RPMI7951 (cell line): ENCODE measurements around the gene METTL23. TPM values are rescaled to one million over a fixed set of nuclear protein-coding genes. Genes with fewer than 3 reads are reported as not detected.
"Not testable (repeated sequence)": the region's sequence is repeated elsewhere in the genome, so short reads cannot be mapped to it uniquely, and the experiment has no call there.

Source experiments
- DNase-seq: peaks from one replicate; pipeline ENCODE4 v3.0.0-alpha.2; 2012; ENCODE audit warnings: low read depth
- total RNA-seq: library from RNA; depleted of rRNA; stranded (reverse); fragments of >200 nt; shearing (Covaris generic); gene quantifications from 2 replicates; pipeline ENCODE4 v1.2.3, GENCODE V29; 2014

Gene METTL23
- total RNA-seq, 1 experiment from 2014 or later: 47.9 TPM

DNA sequence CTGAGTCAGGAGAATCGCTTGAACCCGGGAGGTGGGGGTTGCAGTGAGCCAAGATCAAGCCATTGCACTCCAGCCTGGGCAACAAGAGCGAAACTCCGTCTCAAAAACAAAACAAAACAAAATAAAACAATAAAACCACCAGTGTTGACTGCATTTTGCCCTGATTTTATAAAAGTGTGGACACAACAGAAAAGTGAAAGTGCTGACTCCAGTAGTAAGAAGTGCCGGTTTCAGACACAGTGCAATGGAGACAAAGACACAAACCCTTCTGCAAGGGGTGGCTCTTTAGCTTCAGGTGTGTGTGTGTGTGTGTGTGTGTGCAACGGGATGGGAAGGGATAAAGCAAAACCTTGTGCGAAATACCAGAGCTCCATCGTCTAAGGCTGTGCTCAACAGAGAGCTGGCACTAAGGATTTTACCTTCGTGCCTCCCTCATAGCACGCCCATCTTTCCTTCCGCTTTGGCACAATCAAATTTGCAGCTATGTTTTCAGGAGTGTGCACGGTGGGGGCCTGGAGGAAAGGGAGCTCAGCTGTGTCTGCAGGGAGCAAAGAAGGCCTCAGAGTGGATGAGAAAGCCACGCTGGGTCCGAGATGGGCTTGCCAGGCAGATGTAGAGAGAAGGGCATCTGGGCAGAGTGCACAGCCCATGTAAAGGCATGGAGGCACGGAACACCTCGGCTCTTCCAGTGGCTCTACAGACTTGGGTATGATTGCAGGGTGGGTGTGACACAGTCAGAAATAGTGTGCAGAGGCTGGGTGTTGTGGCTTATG, 31.4 kb upstream of the METTL23 start:
- no peak for DNase-seq

DNA sequence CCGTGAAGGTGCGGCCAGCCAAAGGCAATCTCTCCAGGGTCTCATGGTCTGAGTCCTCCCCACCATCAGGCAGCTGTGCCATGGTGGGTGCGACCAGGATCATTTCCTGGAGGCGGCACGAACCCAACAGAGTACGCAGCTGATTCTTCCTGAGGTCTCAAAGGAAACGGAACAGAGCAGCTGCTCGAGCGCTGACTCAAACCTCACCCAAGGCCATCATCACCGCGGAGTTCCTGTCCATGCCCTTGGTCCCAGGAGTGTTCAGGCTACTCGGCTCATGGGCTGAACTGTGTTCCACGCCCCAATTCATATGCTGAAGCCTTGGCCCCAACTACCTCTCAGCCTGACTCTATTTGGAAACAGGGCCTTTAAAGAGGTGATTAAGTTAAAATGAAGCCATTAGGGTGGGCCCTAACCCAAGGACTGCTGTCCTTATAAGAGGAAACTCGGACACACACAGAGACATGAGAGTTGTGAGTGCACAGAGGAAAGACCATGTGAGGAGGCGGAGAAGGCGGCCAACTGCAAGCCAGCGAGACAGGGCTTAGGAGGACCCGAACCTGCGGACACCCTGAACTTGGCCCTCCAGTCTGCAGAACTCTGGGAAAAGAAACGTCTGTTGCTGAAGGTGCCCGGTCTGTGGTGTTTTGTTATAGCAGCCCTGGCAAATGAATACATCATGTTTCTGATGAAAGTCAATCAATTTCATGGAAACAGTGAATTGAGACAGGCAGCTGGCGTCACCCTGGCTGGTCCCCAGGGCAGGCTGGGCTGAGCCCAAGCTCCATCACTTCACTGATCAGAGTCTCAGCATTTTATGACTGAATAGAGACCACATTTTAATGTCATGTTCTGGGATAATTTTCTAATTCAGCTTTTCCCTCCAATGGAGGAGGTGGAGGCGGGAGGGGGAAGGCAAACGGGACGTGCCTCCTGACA, 29.6 kb upstream of the METTL23 start:
- no peak for DNase-seq

DNA sequence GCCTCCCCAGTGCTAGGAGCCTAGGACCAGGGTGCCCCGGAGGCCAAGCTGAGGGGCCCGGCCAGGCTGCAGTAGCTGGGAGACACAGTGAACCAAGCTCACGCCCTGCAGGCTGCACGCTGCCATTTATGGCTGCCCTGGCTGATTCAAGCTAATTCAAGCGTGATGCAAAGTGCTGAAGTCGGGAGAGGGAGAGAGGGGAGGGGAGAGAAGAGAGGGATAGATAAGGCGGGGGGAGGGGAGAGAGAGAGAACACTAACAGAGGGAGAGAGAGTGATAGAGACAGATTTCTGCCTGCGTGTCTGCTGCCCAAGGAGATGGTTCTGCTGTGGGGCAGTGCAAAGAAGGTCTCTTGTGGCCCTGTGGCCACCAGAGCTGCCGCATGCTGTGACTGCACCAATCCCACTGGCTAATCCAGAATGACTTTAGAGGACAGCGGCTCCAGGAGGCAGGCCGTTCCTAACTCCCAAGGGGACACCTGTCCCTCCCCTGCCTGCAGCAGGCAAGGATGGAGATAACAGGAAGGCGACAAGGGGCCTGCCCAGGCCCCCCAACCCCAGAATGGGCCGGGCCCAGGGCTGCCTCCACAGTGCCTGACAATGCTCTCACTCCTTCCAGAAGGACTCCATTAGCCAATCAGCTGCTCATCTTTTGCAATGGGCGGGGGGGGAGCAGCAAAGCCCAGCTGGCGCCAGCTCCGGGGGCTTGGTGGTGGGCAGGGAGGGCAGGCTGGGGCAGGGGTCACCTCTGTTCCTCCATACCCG, 28.8 kb upstream of the METTL23 start:
- peak; percentile 28 for DNase-seq

DNA sequence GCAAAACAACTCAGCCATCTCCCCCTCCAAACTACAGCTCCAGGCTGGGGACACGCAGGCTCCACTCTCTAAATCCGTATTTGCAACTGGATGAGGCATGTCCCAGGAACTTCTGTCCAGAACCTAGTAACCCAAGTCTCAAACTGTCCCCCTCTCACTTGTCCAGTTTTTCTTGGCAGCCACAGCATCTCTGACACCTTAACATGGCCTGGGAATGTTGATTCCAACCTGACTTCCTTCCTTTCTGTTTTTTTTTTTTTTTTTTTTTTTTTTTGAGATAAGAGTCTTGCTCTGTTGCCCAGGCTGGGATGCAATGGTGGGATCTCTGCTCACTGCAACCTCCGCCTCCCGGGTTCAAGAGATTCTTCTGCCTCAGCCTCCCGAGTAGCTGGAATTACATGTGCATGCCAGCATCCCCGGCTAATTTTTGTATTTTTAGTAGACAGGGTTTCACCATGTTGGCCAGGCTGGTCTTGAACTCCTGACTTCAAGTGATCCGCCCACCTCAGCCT, 28.1 kb upstream of the METTL23 start:
- not testable (repeated sequence) for DNase-seq

DNA sequence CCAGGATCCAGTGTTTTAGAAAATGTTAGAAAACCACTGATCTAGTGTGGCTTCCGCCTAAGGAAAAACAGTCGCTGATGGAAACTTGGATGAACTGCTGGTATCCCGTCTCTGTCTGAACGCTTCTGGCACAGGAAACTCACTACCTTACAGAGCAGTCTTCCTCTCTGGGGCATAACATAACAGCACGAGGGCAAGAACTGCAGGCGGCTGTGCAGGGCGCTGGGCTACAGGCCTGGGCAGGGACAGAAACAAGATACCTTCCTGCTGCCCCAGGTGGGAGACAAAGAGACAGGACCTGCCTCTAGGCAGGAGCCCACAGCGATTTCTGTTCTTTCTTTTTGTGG, 26.4 kb upstream of the METTL23 start:
- no peak for DNase-seq

DNA sequence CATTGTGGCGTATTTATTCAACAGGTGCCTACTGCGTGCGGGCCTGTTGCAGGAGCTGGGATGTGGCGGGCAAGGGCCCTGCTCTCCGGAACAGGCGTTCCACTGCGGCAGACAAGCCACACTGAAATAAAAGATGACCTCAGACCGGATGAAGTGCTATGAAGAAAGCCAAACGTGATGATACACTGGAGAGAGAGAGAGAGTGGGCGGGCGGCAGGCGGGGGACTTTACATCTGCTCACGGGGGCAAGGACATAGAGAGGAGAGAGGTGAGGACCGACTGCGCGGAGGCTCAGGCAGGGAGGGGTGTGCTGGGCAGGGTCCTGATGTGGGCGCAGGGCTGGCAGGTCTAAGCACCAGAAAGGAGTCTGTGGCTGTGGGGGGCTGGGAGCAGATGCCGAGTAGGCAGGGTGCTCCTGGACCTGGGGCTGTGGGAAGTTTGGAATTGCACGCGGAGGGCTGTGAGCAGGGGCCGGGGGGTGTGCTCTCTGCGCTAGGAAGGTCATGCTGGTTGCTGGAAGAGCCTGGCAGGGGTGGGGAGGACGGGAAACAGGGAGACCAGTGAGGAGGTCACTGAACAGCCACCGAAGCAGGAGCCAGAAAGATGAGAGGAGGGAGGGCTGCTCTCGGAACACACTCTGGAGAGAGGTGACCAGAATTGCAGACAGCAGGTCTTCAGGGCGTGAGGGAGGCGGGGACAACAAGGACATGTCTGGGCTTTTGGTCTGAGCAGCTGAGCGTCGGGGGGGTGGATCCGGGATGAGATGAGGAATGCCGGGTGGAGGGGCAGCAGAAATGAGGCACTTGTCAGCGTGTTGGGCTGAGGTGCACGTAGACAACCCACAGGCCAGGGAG, 25.8 kb upstream of the METTL23 start:
- no peak for DNase-seq

DNA sequence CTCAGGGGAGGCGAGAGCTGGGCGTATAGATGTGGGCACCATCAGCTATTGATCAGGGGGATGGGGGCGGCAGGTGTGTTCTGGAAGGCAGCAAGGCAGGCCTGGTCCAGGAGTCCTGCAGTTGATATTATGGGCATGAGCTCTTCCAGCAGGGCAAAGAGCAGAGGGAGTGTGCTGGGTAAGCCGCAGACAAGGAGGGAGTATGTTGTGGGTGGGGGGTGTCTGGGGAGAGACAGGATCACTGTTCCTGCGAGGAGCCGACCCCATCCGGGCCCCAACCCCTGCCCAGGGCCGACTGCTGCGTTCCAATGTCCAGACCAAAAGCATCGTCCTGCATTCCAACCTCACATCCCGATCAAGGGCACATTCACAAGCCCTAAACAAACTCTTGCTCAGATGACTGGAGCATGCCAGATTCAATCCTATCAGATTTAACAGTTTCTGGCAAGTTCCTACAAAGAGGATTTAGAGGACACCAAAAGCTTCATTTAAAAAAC, 25.1 kb upstream of the METTL23 start:
- DNase-seq: no peak

DNA sequence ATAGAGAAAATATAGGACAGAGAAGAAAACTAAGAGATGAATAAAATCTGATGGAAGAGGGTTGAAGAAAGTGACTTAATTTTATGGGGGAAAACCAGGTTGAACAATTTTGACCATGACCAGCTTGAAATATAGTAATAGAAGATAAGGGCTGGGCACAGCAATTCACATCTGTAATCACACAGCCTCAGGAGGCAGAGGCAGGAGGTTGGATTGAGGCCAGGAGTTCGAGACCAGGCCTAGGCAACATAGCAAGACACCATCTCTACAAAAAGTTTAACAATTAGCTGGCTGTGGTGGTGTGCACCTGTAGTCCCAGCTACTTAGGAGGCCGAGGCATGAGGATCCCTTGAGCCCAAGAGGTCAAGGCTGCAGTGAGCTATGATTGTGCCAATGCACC, 24.6 kb upstream of the METTL23 start:
- DNase-seq: no peak

DNA sequence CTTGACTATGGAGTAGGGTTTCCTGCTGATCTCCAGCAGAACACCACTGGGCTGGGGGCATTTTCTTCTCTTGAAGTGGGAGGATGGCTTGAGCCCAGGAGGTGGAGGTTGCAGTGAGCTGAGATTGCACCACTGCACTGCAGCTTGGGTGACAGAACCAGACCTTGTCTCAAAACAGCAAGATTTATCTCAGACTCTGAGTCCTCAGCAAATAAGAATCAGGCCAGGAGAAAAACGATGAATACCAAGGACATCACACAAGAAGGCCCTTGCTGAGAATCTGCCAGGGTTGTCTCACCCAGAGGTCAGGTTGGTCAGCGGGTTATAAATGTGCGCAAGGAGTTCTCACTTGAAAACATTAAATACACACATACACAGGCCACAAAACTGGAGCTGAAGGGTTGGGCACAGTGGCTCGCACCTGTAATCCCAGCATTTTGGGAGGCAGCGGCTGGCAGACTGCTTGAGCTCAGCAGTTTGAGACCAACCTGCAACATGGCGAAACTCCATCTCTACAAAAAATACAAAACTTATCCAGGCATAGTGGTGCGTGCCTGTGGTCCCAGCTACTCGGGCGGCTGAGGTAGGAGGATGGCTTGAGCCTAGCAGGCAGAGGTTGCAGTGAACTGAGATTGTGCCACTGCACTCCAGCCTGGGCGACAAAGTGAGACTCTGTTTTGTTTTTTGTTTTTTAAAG, 23.6 kb upstream of the METTL23 start:
- DNase-seq: no peak

DNA sequence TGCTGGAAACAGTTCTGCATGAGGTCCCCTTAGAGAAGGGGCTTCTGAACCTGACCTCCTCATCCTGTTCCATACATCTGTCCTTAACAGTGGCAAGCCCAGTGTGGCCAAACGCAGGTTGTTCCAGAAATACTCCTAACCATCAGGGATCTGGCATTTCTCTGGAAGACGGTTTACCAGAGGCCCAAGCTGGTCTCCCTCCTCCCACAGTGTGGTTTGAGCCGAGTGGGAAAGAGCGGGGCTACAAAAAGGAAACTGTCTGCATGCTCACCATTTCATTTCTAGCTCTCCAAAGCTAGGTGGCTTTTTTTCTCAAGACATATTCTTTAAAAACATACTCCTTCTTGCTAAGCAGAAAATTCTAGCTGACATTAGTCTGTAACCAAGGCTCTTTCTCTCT, 21.8 kb upstream of the METTL23 start:
- DNase-seq: no peak

DNA sequence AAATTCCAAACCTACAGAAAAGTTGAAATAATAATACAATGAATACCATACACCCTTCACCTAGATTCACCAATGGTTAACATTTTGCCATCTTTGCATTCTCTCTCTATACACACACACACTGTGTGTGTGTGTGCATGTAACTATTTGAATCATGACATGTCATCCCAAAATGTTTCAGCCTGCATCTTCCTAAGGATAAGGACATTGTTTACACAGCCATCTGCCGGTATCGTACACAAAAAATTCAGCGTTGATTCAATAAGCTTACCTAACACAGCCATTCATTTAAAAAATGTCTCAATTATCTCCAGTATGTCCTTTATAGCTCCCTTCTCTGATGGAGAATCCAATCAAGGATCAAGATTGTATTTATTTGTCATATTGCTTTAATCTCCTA, 19.8 kb upstream of the METTL23 start:
- no peak for DNase-seq

DNA sequence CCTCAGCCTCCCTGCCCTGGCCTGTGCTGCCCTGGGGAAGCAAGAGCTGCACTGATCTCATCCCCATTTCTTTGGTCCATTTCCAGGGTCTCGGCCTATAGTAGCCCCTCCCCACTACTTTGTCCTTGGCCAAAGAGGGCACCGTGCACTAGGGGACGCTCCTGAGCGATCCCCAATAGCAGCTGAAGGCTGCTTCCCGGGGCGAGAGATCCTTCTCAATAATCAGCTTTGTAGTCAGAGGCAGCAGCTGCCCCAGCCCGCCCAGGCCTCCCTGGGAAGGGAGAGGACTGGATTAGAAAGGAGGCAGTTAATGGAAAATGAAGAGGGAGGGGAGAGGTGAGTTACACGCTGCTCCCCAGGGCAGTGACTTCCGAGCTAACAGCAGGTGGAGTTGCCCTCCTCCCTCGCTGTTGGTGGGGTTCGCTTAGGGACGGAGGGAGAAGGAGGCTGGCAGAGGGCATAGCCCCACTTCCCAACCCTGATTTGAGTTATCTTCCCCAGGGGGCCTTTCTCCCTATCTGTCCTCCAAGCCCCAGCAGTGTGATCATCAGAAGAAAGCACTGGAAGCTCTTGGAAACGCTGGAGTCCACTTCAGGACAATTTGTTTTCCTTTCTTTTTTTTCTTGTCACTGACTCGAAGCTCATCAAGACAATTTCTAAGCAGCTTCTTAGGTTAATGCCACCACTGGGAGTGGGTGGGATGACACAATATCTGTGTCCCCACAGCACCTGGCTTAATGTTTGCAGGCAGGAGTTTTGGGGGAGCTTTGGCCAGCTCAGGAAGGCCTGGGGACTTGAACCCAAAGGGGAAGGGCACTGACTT, 18.4 kb upstream of the METTL23 start:
- DNase-seq: no peak

DNA sequence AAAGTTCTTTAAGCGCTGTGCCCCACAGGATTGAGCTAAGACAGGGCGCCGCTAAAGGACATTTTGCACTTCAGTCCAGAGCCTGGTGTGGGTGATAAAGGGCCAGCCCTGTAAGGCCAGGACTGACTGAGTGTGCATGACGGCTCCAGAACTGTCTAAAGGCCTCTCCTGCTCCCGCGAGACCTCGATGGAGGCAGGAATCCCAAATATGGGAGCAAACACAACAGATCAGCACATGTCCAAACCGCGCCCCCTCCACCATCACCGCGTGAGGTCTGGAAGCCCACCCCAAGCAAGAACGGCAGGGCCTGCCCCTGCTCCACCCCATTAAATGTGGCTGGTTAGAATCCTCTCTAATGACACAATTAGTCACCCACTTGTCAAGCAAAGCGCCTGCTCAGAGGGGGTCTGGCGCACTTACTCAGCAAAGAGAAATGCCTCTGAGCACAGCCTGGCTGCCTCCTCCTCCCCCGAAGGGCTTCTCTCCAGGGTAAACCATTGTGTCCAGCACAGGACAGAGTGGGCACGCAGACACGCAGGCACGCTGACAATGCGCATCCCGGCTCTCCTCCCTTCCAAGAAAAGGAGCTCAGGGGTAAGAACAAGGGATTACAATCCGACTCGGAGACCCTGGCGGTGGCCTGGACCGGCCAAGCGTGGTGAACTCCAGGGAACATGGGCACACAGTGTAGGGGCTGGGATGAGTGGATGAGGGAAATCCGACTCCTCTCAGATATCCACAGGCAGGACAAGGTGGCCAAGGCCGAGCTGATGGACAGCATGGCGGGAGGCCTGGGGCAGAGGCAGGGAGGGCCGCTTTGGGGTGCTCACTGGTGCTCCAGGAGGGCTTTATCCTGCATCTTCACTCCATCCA, 17.3 kb upstream of the METTL23 start:
- peak; percentile 81 for DNase-seq

DNA sequence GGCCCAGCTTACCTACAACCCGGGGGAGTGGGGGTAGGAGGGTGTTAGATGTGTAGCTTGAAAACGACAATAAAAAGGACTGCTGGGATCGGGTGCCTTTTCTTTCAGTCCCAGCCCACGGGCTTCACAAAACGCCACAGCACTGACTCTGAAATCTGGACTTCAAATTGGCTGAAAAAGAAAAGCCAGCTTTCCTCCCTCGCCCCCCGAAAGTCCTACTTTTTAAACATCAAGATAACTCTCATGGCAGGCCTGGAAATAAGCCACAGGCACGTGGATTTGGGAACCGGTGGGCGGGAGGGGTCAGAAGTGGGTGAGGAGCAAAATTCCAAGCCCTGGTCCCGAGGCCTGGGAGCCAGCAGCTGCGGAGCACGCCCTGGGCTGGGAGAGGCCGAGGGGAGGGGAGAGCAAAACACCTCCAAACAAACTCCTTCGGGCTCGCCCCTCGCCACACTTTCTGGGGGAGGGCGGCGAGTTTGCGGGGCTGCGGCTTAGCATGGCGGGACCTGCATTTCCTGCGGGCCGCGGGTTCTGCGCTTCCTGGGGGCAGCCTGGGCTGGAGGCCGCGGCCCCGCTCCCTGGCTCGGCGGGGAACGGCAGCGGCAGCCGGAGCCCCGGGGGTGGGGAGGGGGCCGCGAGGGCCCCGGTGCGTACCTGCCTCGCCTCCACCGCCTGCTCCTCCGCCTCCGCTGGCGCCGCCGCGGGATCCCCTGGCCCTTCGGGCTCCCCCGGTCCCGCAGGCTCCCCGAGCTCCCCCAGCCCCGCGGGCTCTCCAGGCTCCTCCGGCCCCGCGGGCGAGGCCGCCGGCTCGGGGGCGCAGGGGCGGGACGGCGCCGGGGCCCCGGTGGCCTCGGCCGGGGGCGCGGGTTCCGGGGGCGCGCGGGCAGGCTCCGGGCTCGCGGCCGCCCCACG, 16.4 kb upstream of the METTL23 start:
- peak; percentile 37 for DNase-seq

DNA sequence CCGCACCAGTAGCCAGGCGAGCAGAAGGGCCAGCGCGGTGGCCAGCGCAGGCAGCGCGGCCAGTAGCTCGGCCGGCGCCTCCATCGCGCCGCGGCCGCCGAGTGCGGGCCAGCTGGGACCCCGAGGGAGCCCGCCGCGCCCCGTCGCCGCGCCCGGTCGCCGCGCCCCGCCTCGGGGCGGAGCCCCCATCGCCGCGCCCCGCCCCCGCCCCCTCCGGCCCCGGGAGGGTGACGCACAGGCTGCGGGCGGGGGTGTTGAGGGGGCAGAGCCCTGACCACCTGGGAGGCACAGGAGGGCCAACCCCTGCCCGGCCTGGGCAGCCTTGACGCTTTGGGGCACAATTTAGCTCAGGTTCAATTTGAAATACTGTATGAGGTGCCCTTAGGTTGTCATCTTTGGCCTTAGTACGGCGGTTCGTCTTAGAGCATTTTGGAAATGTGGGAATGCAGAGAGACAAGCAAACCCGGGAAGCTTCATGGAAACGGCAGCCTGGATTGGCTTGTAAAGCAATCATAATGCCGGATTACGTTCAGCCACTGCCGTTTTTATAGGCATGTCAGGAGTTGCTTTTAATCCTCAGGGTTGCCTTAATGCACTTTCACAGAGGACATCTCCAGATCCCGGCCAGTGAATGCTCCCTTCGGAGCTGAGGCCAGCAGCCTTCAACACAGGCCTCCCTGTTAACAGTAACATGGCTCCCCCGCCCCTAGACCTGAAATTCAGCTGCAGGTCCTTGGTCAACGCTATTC, 15.6 kb upstream of the METTL23 start, which contains the start of gene MXRA7:
MXRA7 (minus strand) TSS at position 103 of the 749 bp plus-strand sequence; CDS start at position 84, 19 bp downstream.
- DNase-seq: peak; percentile 68

DNA sequence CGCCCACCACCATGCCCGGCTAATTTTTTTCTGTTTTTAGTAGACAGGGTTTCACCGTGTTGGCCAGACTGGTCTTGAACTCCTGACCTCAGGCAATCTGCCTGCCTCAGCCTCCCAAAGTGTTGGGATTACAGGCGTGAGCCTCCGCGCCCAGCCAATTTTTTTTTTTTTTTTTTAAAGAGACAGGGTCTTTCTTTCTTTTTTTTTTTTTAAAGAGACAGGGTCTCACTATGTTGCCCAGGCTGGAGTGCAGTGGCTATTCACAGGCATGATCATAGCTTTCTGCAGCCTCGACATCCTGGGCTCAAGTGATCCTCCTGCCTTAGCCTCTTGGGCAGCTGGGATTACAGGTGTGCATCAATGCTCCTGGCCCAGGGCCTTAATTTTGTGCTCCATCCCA, 14.3 kb upstream of the METTL23 start:
- DNase-seq: not testable (repeated sequence)
